Activated T-cell treated with anti-CD3 and anti-CD28 coated beads, Interleukin-2, amount 50 U/mL, for 72 hours (primary cell): Measurements from ENCODE around the gene LRIG1. TPM values are rescaled to one million over a fixed set of nuclear protein-coding genes. Genes with fewer than 3 reads are reported as not detected.

Experiments used
- ATAC-seq, 2 donors: fragments of 150-1000 bp; cut with Tn5 transposase; replicated peaks in 1 of 2; 2 replicates each; pipeline ENCODE4 v1.10.0; 2021; ENCODE audit warnings: moderate library complexity in 2 of 2, mild to moderate bottlenecking in 1 of 2
- DNase-seq, 2 donors: peaks; one replicate each; pipeline ENCODE4 v3.0.0; 2021 to 2022; ENCODE audit warnings: mixed read lengths in 1 of 2
- H3K27ac Mint-ChIP-seq: one replicate; pipeline ENCODE4 v1.8.0; 2022; ENCODE audit warnings: mild to moderate bottlenecking, moderate library complexity, mixed read lengths
- H3K27me3 Mint-ChIP-seq: one replicate; pipeline ENCODE4 v1.8.0; 2022; ENCODE audit warnings: low read depth, mixed read lengths
- H3K36me3 Mint-ChIP-seq, 2 donors: one replicate each; pipeline ENCODE4 v1.8.0; 2022; ENCODE audit warnings: mixed read lengths in 2 of 2, mild to moderate bottlenecking in 1 of 2; ENCODE audit not compliant: insufficient read depth in 2 of 2
- H3K4me1 Mint-ChIP-seq: one replicate; pipeline ENCODE4 v1.8.0; 2022; ENCODE audit warnings: low read depth, mixed read lengths
- H3K4me3 Mint-ChIP-seq, 2 donors: one replicate each; pipeline ENCODE4 v1.8.0; 2022; ENCODE audit warnings: mild to moderate bottlenecking in 2 of 2, mixed read lengths in 2 of 2, moderate library complexity in 2 of 2
- H3K9me3 Mint-ChIP-seq, 2 donors: one replicate each; pipeline ENCODE4 v1.8.0; 2022; ENCODE audit warnings: mixed read lengths in 2 of 2
- total RNA-seq, 2 donors: library from RNA; stranded (reverse); gene quantifications; one replicate each; pipeline ENCODE4 v1.2.3, GENCODE V29; 2022

The LRIG1 gene
- total RNA-seq, 2 donors from 2014 or later: 21.6 to 44.8 TPM

- Mint-ChIP-seq H3K36me3 (no peaks in the 10 kb centered on the region), H3K9me3 (no peaks in the 10 kb centered on the region), H3K4me1 (peaks cover 92% of the 10 kb centered on the region), H3K4me3 (peak overlapping the region in 1 of 2 donors; percentile 57), H3K27ac (peak overlapping the region; percentile 18), H3K27me3 (no peaks in the 10 kb centered on the region)
- no peak for ATAC-seq
- DNase-seq: no peak
Observed at GRCh38 chr3:66492071-66492470, 8.8 kb downstream of the LRIG1 start.

GRCh38 chr3:66490984-66491383, 9.8 kb downstream of the LRIG1 start:
- DNase-seq (no peak), ATAC-seq (no peak)
- Mint-ChIP-seq H3K9me3 (no peaks in the 10 kb centered on the region), H3K36me3 (no peaks in the 10 kb centered on the region), H3K27ac (peak overlapping the region; percentile 96), H3K4me1 (peaks cover 91% of the 10 kb centered on the region), H3K27me3 (no peaks in the 10 kb centered on the region), H3K4me3 (peak overlapping the region in 1 of 2 donors; percentile 78)

GRCh38 chr3:66490214-66490613, 10.6 kb downstream of the LRIG1 start:
- Mint-ChIP-seq H3K27me3 (no peaks in the 10 kb centered on the region), H3K9me3 (no peaks in the 10 kb centered on the region), H3K27ac (peak overlapping the region; percentile 96), H3K4me1 (peaks cover 91% of the 10 kb centered on the region), H3K4me3 (peak overlapping the region; percentile 73 to 78), H3K36me3 (no peaks in the 10 kb centered on the region)
- ATAC-seq (peak; percentile 20 to 55), DNase-seq (no peak)

GRCh38 chr3:66489581-66489980, 11.2 kb downstream of the LRIG1 start:
- Mint-ChIP-seq H3K27me3 (no peaks in the 10 kb centered on the region), H3K9me3 (no peaks in the 10 kb centered on the region), H3K4me1 (peaks cover 87% of the 10 kb centered on the region), H3K4me3 (peak overlapping the region; percentile 73 to 78), H3K36me3 (no peaks in the 10 kb centered on the region), H3K27ac (peak overlapping the region; percentile 96)
- ATAC-seq (peak; percentile 67 to 71), DNase-seq (no peak)

GRCh38 chr3:66489115-66489514, 11.7 kb downstream of the LRIG1 start:
- H3K36me3 Mint-ChIP-seq: no peaks in the 10 kb centered on the region
- ATAC-seq: peak; percentile 22 to 23
- peak overlapping the region; percentile 73 to 78 for H3K4me3 Mint-ChIP-seq
- H3K4me1 Mint-ChIP-seq: peaks cover 87% of the 10 kb centered on the region
- peak overlapping the region; percentile 96 for H3K27ac Mint-ChIP-seq
- no peaks in the 10 kb centered on the region for H3K27me3 Mint-ChIP-seq
- no peak for DNase-seq
- no peaks in the 10 kb centered on the region for H3K9me3 Mint-ChIP-seq

- H3K27me3 Mint-ChIP-seq: no peaks in the 10 kb centered on the region
- H3K4me1 Mint-ChIP-seq: peaks cover 87% of the 10 kb centered on the region
- no peak for DNase-seq
- peak overlapping the region; percentile 17 to 78 for H3K4me3 Mint-ChIP-seq
- peak in 1 of 2 donors; percentile 45 for ATAC-seq
- H3K36me3 Mint-ChIP-seq: no peaks in the 10 kb centered on the region
- no peaks in the 10 kb centered on the region for H3K9me3 Mint-ChIP-seq
- H3K27ac Mint-ChIP-seq: peak overlapping the region; percentile 86
Observed at GRCh38 chr3:66488492-66488891, 12.3 kb downstream of the LRIG1 start.

GRCh38 chr3:66487465-66487864, 13.4 kb downstream of the LRIG1 start:
- Mint-ChIP-seq H3K36me3 (no peaks in the 10 kb centered on the region), H3K27ac (peak overlapping the region; percentile 90), H3K9me3 (no peaks in the 10 kb centered on the region)

GRCh38 chr3:66486646-66487045, 14.2 kb downstream of the LRIG1 start:
- ATAC-seq: no peak
- H3K27ac Mint-ChIP-seq: peak overlapping the region; percentile 90
- peaks cover 89% of the 10 kb centered on the region for H3K4me1 Mint-ChIP-seq
- H3K9me3 Mint-ChIP-seq: no peaks in the 10 kb centered on the region
- peak overlapping the region in 1 of 2 donors; percentile 42 for H3K4me3 Mint-ChIP-seq
- H3K27me3 Mint-ChIP-seq: no peaks in the 10 kb centered on the region
- no peak for DNase-seq
- no peaks in the 10 kb centered on the region for H3K36me3 Mint-ChIP-seq

More at GRCh38 chr3:66487465-66487864, 13.4 kb downstream of the LRIG1 start:
- no peak for DNase-seq
- no peak for ATAC-seq
- H3K27me3 Mint-ChIP-seq: no peaks in the 10 kb centered on the region
- H3K4me3 Mint-ChIP-seq: no peak overlapping the region
- peaks cover 90% of the 10 kb centered on the region for H3K4me1 Mint-ChIP-seq

- ATAC-seq (no peak), DNase-seq (no peak)
- Mint-ChIP-seq H3K9me3 (no peaks in the 10 kb centered on the region), H3K4me3 (peak overlapping the region in 1 of 2 donors; percentile 42), H3K36me3 (no peaks in the 10 kb centered on the region), H3K27ac (peak overlapping the region; percentile 90), H3K4me1 (peaks cover 92% of the 10 kb centered on the region), H3K27me3 (no peaks in the 10 kb centered on the region)
Observed at GRCh38 chr3:66486202-66486601, 14.6 kb downstream of the LRIG1 start.

- Mint-ChIP-seq H3K4me1 (peaks cover 92% of the 10 kb centered on the region), H3K4me3 (no peak overlapping the region)
- ATAC-seq: no peak
Observed at GRCh38 chr3:66485291-66485968, 15.4 kb downstream of the LRIG1 start.

GRCh38 chr3:66484106-66484844, 16.5 kb downstream of the LRIG1 start:
- Mint-ChIP-seq H3K36me3 (peaks cover 4 to 6% of the 10 kb centered on the region in 2 donors), H3K9me3 (peaks cover 3 to 4% of the 10 kb centered on the region in 2 donors), H3K4me1 (peaks cover 92% of the 10 kb centered on the region), H3K4me3 (peak overlapping the region in 1 of 2 donors; percentile 62), H3K27me3 (no peaks in the 10 kb centered on the region), H3K27ac (no peak overlapping the region)
- DNase-seq (no peak), ATAC-seq (no peak)

More at GRCh38 chr3:66485291-66485968, 15.4 kb downstream of the LRIG1 start:
- peak overlapping the region; percentile 2 for H3K27ac Mint-ChIP-seq
- H3K9me3 Mint-ChIP-seq: no peaks in the 10 kb centered on the region
- no peaks in the 10 kb centered on the region for H3K27me3 Mint-ChIP-seq
- no peaks in the 10 kb centered on the region for H3K36me3 Mint-ChIP-seq
- no peak for DNase-seq

- Mint-ChIP-seq H3K4me1 (peaks cover 92% of the 10 kb centered on the region), H3K4me3 (peak overlapping the region; percentile 58 to 62), H3K27ac (no peak overlapping the region), H3K9me3 (peaks cover 4% of the 10 kb centered on the region in 2 donors), H3K27me3 (no peaks in the 10 kb centered on the region), H3K36me3 (peaks cover 6 to 7% of the 10 kb centered on the region in 2 donors)
- ATAC-seq: peak in 1 of 2 donors; percentile 39
- DNase-seq: no peak
Observed at GRCh38 chr3:66483409-66483906, 17.4 kb downstream of the LRIG1 start.

GRCh38 chr3:66483006-66483405, 17.8 kb downstream of the LRIG1 start:
- H3K4me3 Mint-ChIP-seq: peak overlapping the region; percentile 58 to 62
- no peak overlapping the region for H3K27ac Mint-ChIP-seq
- no peak for DNase-seq
- peaks cover 92% of the 10 kb centered on the region for H3K4me1 Mint-ChIP-seq
- H3K9me3 Mint-ChIP-seq: peaks cover 4% of the 10 kb centered on the region in 2 donors
- peaks cover 6 to 7% of the 10 kb centered on the region in 2 donors for H3K36me3 Mint-ChIP-seq
- ATAC-seq: no peak
- H3K27me3 Mint-ChIP-seq: no peaks in the 10 kb centered on the region
